ENCODE measurements around the gene CHST6.
A peak's percentile ranks its signal among the peaks of the same experiment; 100 is the strongest.
"Not testable (repeated sequence)": the region's sequence is repeated elsewhere in the genome, so short reads cannot be mapped to it uniquely, and the experiment has no call there.

CHST6 gene

DNA sequence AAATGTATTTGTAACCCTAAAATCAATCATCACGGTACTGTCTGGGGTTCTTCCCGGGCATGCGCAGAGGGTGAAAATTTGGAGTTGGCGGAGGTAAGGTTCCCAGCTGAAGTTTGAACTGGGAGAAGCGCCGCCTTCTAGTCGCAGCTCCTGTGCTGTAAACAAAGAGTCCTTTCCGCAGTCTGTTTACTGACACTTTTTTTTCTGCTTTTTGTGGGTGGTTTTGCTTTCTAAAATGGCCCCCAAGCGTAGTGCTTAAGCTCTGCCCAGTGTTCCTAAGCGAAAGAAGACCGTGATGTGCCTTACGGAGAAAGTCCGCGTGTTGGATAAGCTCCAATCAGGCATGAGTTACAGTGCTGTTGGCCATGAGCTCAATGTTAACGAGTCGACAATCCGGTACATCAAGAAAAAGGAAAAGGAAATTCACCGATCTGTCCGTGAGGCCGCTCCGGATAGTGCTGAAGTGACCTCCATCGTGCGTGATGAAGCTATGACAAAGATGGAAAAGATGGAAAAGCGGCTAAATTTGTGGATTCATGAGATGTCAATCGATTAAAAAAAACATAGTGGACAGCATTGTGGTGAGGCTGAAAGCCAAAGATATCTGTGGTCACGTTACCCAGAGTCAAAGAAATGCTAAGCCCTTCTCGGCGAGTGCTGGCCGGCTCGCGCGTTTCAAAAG, 61.4 kb downstream of the CHST6 start:
- peak; percentile 82 for DNase-seq (ENCODE audit: low spot score)

DNA sequence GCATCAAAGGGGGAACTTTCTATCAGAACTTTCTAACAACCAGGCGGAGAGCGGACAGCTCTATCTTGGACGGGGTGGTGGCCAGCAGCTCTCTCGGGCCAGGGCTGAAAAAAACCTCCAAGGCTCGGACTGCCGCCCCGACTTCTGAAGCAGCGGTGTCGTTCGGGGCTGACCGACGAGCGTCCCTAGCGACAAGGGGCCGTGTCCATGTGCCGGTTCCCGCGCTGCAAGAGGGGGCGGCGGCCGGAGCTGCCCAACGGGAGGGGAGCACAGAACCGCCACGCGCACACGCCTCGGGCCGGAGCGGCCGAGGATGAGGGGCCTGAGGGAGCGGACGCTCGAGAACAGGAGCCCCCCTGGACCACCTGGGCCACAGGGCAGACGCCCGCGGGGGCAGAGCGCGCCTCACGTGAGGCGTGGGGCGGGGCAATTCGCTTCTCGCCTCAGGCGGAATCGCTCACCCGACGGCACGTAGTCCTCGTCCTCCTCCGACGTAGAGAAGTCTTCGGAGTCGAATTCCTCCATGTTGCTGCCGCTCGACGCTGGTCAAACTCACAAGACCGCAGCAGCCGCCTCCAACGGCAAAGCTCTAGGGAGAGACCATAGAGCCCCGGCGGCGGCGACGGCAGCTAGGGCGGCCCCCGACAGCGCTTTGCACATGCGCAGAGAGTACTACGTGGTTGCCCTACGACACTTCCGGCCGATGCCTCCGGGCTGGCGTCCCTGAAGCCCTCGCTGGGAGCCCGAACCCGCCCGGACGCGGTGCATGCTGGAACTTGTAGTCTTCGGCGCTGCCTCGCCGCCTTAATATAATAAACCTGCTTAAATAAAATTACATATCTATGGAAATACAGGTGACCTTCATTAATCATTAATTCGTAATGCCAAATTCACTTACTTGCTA, 62.2 kb downstream of the CHST6 start, which contains the start of gene CFDP1:
Gene CFDP1, minus strand, starts transcription at position 676 of the 904 bp plus-strand sequence. Its CDS starts 151 bp downstream, at position 525.
- DNase-seq (ENCODE audit: low spot score) = peak; percentile 95

DNA sequence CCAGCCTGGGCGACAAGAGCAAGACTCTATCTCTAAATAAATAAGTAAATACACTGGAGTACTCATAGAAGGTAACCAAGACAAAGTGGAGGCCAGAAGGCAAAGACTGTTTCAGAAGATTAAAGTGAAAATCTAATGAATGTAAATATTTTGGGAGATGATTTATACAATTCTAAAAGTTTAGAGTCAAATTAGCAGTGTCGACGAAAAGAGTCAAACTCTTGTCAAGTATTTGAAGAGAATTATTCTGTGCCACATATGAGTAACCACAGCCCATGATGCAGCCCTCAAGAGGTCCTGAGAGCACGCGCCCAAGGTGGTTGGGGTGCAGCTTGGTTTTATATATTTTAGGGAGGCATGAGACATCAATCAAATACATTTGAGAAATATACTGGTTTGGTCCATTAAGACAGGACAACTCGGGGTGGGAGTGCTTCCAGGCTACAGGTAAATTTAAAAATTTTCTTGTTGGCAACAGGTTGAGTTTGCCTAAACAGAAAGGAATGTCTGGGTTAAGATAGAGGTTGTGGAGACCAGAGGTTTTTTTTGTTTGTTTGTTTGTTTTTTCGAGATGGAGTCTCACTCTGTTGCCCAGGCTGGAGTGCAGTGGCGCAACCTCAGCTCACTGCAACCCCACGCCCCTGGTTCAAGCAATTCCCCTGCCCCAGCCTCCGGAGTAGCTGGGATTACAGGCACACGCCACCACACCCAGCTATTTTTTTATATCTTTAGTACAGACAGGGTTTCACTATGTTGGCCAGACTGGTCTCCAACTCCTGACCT, 65.4 kb downstream of the CHST6 start:
- no peak for DNase-seq (ENCODE audit: low spot score)

DNA sequence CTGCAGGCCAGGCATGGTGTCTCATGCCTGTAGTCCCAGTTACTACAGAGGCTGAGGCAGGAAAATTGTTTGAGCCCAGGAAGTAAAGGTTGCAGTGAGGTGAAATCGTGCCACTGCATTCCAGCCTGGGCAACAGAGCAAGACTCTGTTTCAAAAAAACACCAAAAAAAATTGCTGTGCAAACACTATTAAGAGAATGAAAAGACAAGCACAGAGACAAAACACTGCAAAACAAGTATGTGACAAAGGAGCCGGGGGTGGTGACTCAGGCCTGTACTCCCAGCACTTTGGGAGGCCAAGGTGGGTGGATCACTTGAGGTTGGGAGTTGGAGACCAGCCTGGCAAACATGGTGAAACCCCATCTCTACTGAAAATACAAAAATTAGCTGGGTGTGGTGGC, 68.7 kb downstream of the CHST6 start:
- DNase-seq (ENCODE audit: low spot score) = not testable (repeated sequence)

DNA sequence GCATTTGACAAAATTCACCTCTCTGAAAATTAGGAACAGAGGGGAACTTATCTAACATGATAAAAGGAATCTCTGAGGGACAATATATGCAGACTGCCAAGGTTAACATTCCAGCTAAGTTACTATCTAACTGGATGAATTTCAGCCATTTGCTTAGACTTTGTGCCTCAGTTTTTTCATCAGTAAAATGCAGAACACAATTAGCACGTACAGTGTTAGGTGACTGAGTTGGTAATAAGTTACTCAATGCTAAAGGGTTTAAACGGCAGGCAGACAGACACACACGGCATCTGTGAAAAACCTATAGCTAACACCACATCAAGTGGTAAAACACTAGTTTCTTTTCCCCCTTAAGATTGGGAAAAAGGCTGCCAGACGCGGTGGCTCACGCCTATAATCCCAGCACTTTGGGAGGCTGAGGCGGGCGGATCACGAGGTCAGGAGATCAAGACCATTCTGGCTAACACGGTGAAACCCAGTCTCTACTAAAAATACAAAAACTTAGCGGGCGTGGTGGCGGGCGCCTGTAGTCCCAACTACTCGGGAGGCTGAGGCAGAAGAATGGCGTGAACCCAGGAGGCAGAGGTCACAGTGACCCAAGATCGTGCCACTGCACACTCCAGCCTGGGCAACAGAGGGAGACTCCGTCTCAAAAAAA, 71.0 kb downstream of the CHST6 start:
- not testable (repeated sequence) for DNase-seq (ENCODE audit: low spot score)

DNA sequence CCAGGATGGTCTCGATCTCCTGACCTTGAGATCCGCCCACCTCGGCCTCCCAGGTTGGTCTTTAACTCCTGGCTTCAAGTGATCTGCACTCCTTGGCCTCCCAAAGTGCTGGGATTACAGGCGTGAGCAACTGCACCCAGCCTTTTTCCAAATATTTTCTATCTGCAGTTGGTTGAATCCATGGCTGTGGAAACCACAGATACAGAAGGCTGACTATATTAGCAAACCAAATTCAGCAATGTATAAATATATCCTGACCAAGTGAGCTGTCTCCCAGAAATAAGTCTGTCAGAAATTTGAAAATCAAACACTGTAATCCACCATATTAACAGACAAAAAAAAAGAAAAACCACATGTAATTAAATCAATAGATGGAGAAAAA, 71.5 kb downstream of the CHST6 start:
- no peak for DNase-seq (ENCODE audit: low spot score)

Measured in pons (tissue), 1 donor.